Kidney (tissue), 14 donors: Measurements from ENCODE around the gene TNS4. TPM values are rescaled to one million over a fixed set of nuclear protein-coding genes. Genes with fewer than 3 reads are reported as not detected.

Experiments
- DNase-seq, 5 donors: peaks; one replicate each; pipeline ENCODE4 v3.0.0-alpha.2; 2013 to 2020
- FAIRE-seq: peaks from 2 replicates; lab custom pipeline; 2012; peaks lifted over from hg19 to GRCh38; lab: Jason Lieb, UNC
- H3K27ac ChIP-seq, 2 donors: one replicate each; pipeline ENCODE4 v1.7.0; 2013; ENCODE audit warnings: low read depth in 2 of 2, low read length in 2 of 2, inconsistent platforms in 1 of 2
- H3K27me3 ChIP-seq: one replicate; pipeline ENCODE4 v1.7.1; 2013; ENCODE audit warnings: low read length, inconsistent platforms; ENCODE audit not compliant: control insufficient read depth, insufficient read depth
- H3K36me3 ChIP-seq, 3 donors: one replicate each; pipeline versions ENCODE4 v1.7.0 to v1.7.1; 2013; ENCODE audit warnings: low read length in 3 of 3, control low read depth in 1 of 3, inconsistent platforms in 1 of 3; ENCODE audit not compliant: insufficient read depth in 3 of 3, control insufficient read depth in 2 of 3
- H3K4me1 ChIP-seq, 3 donors: one replicate each; pipeline versions ENCODE4 v1.7.0 to v1.7.1; 2013; ENCODE audit warnings: low read length in 3 of 3, inconsistent platforms in 1 of 3, low read depth in 1 of 3; ENCODE audit not compliant: control insufficient read depth in 2 of 3, insufficient read depth in 2 of 3
- H3K4me3 ChIP-seq, 3 donors: one replicate each; pipeline versions ENCODE4 v1.7.0 to v1.8.1; 2013; ENCODE audit warnings: low read length in 3 of 3, control low read depth in 1 of 3, inconsistent platforms in 1 of 3
- H3K9ac ChIP-seq, 3 donors: one replicate each; pipeline versions ENCODE4 v1.7.0 to v1.7.1; 2013; ENCODE audit warnings: low read length in 3 of 3, control low read depth in 1 of 3, inconsistent platforms in 1 of 3
- H3K9me3 ChIP-seq, 3 donors: one replicate each; pipeline versions ENCODE4 v1.7.0 to v1.7.1; 2013; ENCODE audit warnings: low read length in 3 of 3, control low read depth in 1 of 3, inconsistent platforms in 1 of 3; ENCODE audit not compliant: control insufficient read depth in 2 of 3, insufficient read depth in 1 of 3
- intact Hi-C: fragments of 100-400 bp; cut with DNase I; formaldehyde crosslinking; loops from one replicate; pipeline ENCODE4 v1.11.1; 2022
- polyA plus RNA-seq: library from polyadenylated mRNA; stranded (reverse); fragments of 350-450 nt; fragmentation: Illumina TruSeq; extraction: RNeasy Lipid Tissue Mini Kit (QIAGEN cat#74804); gene quantifications from one replicate; pipeline ENCODE4 v1.2.3, GENCODE V29; 2014; ENCODE audit warnings: low read depth, low replicate concordance; ENCODE audit not compliant: insufficient read depth
- total RNA-seq: library from RNA; stranded (reverse); fragmentation: NEBNext Ultra II Directional; extraction: Animal tissue kit (Norgen Biotek cat#: 25700); gene quantifications from one replicate; pipeline ENCODE4 v1.2.1, GENCODE V29; 2021
- TF ChIP-seq, protein P1 (sequence below): IDR thresholded peaks from 3 replicates; pipeline ENCODE4 v1.5.1; 2012; ENCODE audit warnings: mild to moderate bottlenecking, moderate library complexity, borderline replicate concordance; ENCODE audit not compliant: insufficient read depth; ENCODE audit errors: extremely low read depth
- donor health status: control.
- donor health status: control.
- donor health status: control.
- donor health status: control.
- donor health status: control.
- donor health status: DM: yes; HTN: yes; CAD: no.
- donor health status: Normal renal cell carcinoma (clear cell type).

TNS4 gene
- total and polyA plus RNA-seq, 2 donors from 2014 or later = 0.31 to 2.2 TPM

DNA sequence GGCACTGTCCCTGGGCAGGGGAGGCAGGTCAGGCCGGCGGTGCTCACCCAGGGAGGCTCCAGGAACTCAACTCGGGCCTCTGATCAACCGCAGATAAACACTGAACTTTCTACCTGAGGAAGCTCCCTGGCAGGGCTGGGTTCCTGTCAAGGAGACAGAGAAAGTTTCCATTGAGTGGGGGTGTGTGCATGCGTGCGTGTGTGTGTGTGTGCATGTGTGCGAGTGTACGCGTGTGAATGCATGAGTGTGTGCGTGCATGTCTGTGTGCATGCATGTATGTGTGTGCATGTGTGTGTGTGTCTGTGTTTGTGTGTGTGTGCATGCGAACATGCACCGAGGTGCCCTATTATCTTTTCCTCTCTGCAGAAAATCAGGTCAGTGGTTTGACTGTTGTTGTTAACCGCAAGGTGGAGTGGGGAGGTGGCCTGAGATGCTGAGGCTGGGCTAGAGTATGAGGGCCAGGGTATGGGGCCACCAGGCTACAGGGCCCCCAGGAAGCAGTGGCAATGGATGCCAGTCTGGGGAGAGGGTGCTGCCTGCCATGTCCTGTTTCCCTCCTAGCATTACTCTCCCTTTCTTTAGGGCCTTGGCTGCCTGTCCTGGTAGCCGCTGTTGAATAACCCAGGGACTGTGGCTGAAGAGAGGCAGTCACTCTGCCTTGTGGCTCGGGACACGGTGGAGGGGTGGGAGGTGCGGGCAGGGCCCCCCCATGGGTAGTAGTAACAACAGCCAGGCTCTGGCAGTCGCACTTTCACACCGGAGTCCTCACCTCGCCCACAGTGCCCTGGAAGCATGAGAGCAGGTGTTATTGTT lies 39.8 kb upstream of the TNS4 start:
- no peaks in the 10 kb centered on the region for H3K27me3 ChIP-seq
- no peak for FAIRE-seq
- peaks cover 3 to 47% (median 30%) of the 10 kb centered on the region in 3 donors for H3K4me1 ChIP-seq
- intact Hi-C loops = no loop called here
- no peaks in the 10 kb centered on the region for H3K9me3 ChIP-seq
- H3K4me3 ChIP-seq = no peak overlapping the region
- no peaks in the 10 kb centered on the region for H3K36me3 ChIP-seq
- H3K27ac ChIP-seq = peak overlapping the region; percentile 95 to 96
- peak overlapping the region in 1 of 3 donors; percentile 56 for H3K9ac ChIP-seq
- TF ChIP-seq, protein P1, sequence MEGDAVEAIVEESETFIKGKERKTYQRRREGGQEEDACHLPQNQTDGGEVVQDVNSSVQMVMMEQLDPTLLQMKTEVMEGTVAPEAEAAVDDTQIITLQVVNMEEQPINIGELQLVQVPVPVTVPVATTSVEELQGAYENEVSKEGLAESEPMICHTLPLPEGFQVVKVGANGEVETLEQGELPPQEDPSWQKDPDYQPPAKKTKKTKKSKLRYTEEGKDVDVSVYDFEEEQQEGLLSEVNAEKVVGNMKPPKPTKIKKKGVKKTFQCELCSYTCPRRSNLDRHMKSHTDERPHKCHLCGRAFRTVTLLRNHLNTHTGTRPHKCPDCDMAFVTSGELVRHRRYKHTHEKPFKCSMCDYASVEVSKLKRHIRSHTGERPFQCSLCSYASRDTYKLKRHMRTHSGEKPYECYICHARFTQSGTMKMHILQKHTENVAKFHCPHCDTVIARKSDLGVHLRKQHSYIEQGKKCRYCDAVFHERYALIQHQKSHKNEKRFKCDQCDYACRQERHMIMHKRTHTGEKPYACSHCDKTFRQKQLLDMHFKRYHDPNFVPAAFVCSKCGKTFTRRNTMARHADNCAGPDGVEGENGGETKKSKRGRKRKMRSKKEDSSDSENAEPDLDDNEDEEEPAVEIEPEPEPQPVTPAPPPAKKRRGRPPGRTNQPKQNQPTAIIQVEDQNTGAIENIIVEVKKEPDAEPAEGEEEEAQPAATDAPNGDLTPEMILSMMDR = no peak
- DNase-seq = peak in 1 of 5 donors; percentile 64

DNA sequence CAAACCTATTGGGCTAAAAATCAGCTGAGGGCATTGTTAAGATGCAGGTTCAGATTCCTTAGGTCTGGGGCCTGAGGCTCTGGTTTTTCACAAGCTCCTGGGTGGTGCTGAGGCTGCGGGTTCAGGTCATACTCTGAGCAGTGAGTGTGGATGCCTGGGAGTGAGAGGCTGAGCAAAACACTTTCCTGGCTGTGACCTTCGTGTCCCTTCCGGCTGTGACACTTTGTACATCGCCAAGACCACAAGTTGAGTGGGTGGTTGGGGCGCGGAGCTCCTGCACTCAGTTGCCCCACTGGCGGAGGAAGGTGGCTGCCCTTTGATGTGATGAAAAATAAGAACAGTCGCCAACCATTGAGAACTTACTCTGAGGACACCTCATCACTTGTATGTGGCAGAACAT lies 39.0 kb upstream of the TNS4 start:
- intact Hi-C loops = no loop called here
- DNase-seq (peak in 1 of 5 donors; percentile 53), FAIRE-seq (no peak)
- H3K4me1 ChIP-seq = peaks cover 3 to 54% (median 36%) of the 10 kb centered on the region in 3 donors
- no peaks in the 10 kb centered on the region for H3K36me3 ChIP-seq
- H3K9me3 ChIP-seq = no peaks in the 10 kb centered on the region
- H3K4me3 ChIP-seq = no peak overlapping the region
- no peaks in the 10 kb centered on the region for H3K27me3 ChIP-seq
- H3K27ac ChIP-seq = peak overlapping the region; percentile 36 to 62
- TF ChIP-seq, protein P1 = no peak
- no peak overlapping the region for H3K9ac ChIP-seq

DNA sequence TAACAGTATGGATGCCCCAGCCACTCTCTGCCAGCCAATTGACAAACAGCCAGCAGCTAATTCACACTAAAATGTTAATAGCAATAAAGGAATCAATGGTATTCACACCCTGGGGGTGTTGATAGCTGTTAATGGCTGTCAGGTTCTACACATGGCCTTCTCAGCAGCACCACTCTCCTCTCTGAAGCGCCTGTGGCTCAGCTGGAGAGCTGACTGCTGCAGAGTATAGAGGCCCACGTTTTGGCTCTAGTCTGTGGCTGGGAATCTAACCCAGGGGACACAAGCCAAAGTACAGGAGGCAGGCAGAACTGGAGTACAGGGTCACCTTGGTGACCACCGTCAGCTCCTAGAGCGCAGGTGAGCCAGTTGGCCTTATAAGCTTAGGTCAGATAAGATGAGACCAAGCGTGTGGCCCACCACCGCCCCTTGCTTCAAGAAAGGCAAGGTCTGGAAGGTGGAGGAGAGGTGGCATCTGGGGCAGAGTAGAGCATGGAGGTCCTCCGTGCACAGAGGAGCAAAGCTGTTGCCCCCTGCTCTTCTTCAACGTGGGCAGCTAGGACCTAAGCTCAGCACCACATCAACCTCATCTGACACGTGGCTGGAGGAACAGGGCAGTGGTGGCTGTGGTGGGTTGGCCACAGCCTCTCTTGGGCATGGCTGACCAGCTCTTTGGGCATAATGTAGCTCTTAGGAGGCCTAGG lies 38.4 kb upstream of the TNS4 start:
- H3K27ac ChIP-seq = peak overlapping the region; percentile 36 to 62

More for the DNA sequence above, 38.4 kb upstream of the TNS4 start:
- Histone ChIP-seq H3K9ac (no peak overlapping the region), H3K4me3 (no peak overlapping the region), H3K27me3 (no peaks in the 10 kb centered on the region), H3K36me3 (no peaks in the 10 kb centered on the region), H3K9me3 (no peaks in the 10 kb centered on the region), H3K4me1 (peaks cover 3 to 55% (median 38%) of the 10 kb centered on the region in 3 donors)
- TF ChIP-seq, protein P1 = no peak
- peak in 1 of 5 donors; percentile 41 for DNase-seq
- intact Hi-C loops = loop anchor here (10.0 kb wide), 1 partner anchor 95 kb away; the partner anchor contains the start of gene IGFBP4
- FAIRE-seq = no peak
